ENCODE data around the gene CPTP.
A peak's percentile ranks its signal among the peaks of the same experiment; 100 is the strongest.

The CPTP gene

DNA sequence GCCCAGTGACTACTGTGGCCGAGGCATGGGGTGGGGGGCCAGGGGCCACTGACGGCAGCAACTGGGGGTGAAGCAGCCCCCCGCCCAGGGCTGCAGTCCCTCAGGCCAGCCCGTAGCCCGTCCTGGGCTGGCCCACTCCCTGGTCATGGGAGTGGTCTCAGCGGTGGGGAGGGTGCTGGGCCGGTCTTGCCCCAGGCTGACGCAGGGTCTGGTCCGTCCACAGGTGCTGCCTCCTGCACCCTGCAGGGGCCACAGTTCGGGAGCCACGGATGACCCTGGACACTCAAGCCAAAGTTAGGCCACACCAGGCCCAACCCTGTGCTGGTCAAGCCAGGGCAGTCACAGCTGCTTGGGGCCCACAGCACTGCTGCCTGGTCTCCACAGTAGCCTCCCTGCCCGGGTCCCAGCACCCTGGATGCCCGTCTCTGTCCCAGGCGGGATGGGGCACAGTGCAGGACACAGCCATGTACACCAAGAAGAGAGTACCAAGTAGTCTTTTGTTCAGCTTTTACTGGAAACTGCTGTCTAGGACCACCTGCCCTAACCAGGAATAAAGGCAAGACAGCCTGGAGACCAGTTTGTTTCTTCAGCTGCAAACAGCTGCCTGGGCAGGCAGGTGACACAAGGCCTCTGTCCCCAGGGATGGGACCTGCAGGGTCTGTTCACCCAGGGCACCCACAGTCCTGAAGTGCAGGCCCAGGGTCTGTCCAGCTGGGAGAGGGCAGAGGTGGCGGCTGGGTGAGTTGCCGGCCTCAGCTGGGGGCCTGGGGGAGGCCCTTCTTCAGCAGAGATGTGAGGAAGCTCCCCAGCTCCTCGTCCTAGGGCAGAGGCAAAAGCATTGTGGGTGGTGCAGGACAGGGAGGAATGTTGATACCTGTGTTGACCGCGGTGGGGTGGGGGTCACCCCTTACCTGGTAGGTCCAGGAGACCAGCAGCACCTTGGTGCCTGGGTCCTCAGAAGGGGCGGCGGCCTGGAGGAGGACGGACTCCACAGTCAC lies 13.2 kb upstream of the CPTP start:
- no peak overlapping the region for H3K4ac ChIP-seq (ENCODE audit: low read depth, low read length)
- no peak overlapping the region for H2BK5ac ChIP-seq (ENCODE audit: low read length)
- H2BK120ac ChIP-seq (ENCODE audit: low read depth, low read length), result no peak overlapping the region
- no peak overlapping the region for H3K23ac ChIP-seq (ENCODE audit: low read length)
- no peak overlapping the region for H3K56ac ChIP-seq (ENCODE audit: low read length)
- DNase-seq, result no peak
- no peak overlapping the region for H4K8ac ChIP-seq (ENCODE audit: low read depth, low read length)
- H3K79me2 ChIP-seq (ENCODE audit: control insufficient read depth, insufficient read depth, low read length), result peaks cover 3% of the 10 kb centered on the region
- no peak overlapping the region for H4K5ac ChIP-seq (ENCODE audit: low read length)
- no CpG with 5 or more reads among the region's 22 CpGs for WGBS (ENCODE audit: extremely low coverage, insufficient coverage, low lambda C conversion rate)
- peaks cover 12% of the 10 kb centered on the region for H3K79me1 ChIP-seq (ENCODE audit: low read length)
- H3K9ac ChIP-seq (ENCODE audit: low read length), result no peak overlapping the region
- no peak overlapping the region for H3K27ac ChIP-seq (ENCODE audit: low read depth, low read length)
- H3K4me3 ChIP-seq (ENCODE audit: low read length), result no peak overlapping the region
- H2BK15ac ChIP-seq (replicated peaks; ENCODE audit: low read depth), result no peak overlapping the region
- no peak overlapping the region for H2AK5ac ChIP-seq (ENCODE audit: low read length)
- no peaks in the 10 kb centered on the region for H3K27me3 ChIP-seq (ENCODE audit: insufficient read depth, low read length, poor library complexity)
- peaks cover 19% of the 10 kb centered on the region for H3K36me3 ChIP-seq (ENCODE audit: control insufficient read depth, insufficient read depth, low read length)
- no peak overlapping the region for H3K18ac ChIP-seq (ENCODE audit: low read length)
- H3K4me2 ChIP-seq (ENCODE audit: low read length), result no peak overlapping the region
- H3K4me1 ChIP-seq (ENCODE audit: control insufficient read depth, low read depth, low read length), result peaks cover 7% of the 10 kb centered on the region

GRCh38 chr1:1312450-1313314 lies 11.9 kb upstream of the CPTP start:
- H3K79me1 ChIP-seq (ENCODE audit: low read length), result peaks cover 7% of the 10 kb centered on the region
- peaks cover 2% of the 10 kb centered on the region for H3K4me1 ChIP-seq (ENCODE audit: control insufficient read depth, low read depth, low read length)
- H3K4ac ChIP-seq (ENCODE audit: low read depth, low read length), result no peak overlapping the region
- H3K27me3 ChIP-seq (ENCODE audit: insufficient read depth, low read length, poor library complexity), result no peaks in the 10 kb centered on the region
- H3K79me2 ChIP-seq (ENCODE audit: control insufficient read depth, insufficient read depth, low read length), result no peaks in the 10 kb centered on the region
- H3K18ac ChIP-seq (ENCODE audit: low read length), result no peak overlapping the region
- no peak overlapping the region for H2BK5ac ChIP-seq (ENCODE audit: low read length)
- H3K27ac ChIP-seq (ENCODE audit: low read depth, low read length), result no peak overlapping the region
- WGBS (ENCODE audit: extremely low coverage, insufficient coverage, low lambda C conversion rate), result no CpG with 5 or more reads among the region's 49 CpGs
- no peak overlapping the region for H3K56ac ChIP-seq (ENCODE audit: low read length)
- H4K8ac ChIP-seq (ENCODE audit: low read depth, low read length), result no peak overlapping the region
- DNase-seq, result no peak
- H3K9ac ChIP-seq (ENCODE audit: low read length), result no peak overlapping the region
- no peak overlapping the region for H2BK15ac ChIP-seq (replicated peaks; ENCODE audit: low read depth)
- peaks cover 19% of the 10 kb centered on the region for H3K36me3 ChIP-seq (ENCODE audit: control insufficient read depth, insufficient read depth, low read length)
- no peak overlapping the region for H2AK5ac ChIP-seq (ENCODE audit: low read length)
- no peak overlapping the region for H2BK120ac ChIP-seq (ENCODE audit: low read depth, low read length)
- no peak overlapping the region for H3K23ac ChIP-seq (ENCODE audit: low read length)
- no peak overlapping the region for H3K4me2 ChIP-seq (ENCODE audit: low read length)
- no peak overlapping the region for H4K5ac ChIP-seq (ENCODE audit: low read length)
- H3K4me3 ChIP-seq (ENCODE audit: low read length), result no peak overlapping the region

GRCh38 chr1:1313500-1314236 lies 10.9 kb upstream of the CPTP start:
- Histone ChIP-seq H2BK15ac (replicated peaks; ENCODE audit: low read depth) (no peak overlapping the region), H3K23ac (ENCODE audit: low read length) (no peak overlapping the region), H3K79me1 (ENCODE audit: low read length) (peaks cover 7% of the 10 kb centered on the region), H3K9ac (ENCODE audit: low read length) (no peak overlapping the region), H2BK5ac (ENCODE audit: low read length) (no peak overlapping the region), H3K27me3 (ENCODE audit: insufficient read depth, low read length, poor library complexity) (no peaks in the 10 kb centered on the region), H3K4me1 (ENCODE audit: control insufficient read depth, low read depth, low read length) (peaks cover 2% of the 10 kb centered on the region), H2AK5ac (ENCODE audit: low read length) (no peak overlapping the region), H3K36me3 (ENCODE audit: control insufficient read depth, insufficient read depth, low read length) (peaks cover 19% of the 10 kb centered on the region), H3K27ac (ENCODE audit: low read depth, low read length) (no peak overlapping the region), H3K18ac (ENCODE audit: low read length) (no peak overlapping the region), H3K56ac (ENCODE audit: low read length) (no peak overlapping the region), H4K5ac (ENCODE audit: low read length) (no peak overlapping the region), H3K4me2 (ENCODE audit: low read length) (no peak overlapping the region), H3K4me3 (ENCODE audit: low read length) (no peak overlapping the region), H4K8ac (ENCODE audit: low read depth, low read length) (no peak overlapping the region), H3K4ac (ENCODE audit: low read depth, low read length) (no peak overlapping the region), H2BK120ac (ENCODE audit: low read depth, low read length) (no peak overlapping the region), H3K79me2 (ENCODE audit: control insufficient read depth, insufficient read depth, low read length) (no peaks in the 10 kb centered on the region)
- no peak for DNase-seq
- no CpG with 5 or more reads among the region's 37 CpGs for WGBS (ENCODE audit: extremely low coverage, insufficient coverage, low lambda C conversion rate)

DNA sequence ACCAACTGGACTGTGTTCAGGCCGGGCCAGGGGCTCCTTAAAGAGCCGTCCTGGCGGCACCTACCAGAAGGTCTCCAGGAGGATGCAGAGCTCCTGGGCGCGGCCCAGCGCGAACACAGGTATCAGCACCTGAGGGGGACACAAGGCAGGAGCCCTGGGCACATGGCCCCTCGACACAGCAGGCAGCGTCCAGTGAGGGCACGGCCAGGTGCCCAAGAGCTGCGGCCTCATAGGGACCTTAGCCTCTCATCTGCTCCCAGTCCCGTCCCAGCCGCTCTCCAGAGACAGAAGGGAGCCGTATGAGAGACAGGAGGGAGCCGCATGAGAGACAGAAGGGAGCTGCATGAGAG lies 10.4 kb upstream of the CPTP start:
- H2AK5ac ChIP-seq (ENCODE audit: low read length), result no peak overlapping the region
- H2BK120ac ChIP-seq (ENCODE audit: low read depth, low read length), result no peak overlapping the region
- no peak overlapping the region for H4K5ac ChIP-seq (ENCODE audit: low read length)
- H3K36me3 ChIP-seq (ENCODE audit: control insufficient read depth, insufficient read depth, low read length), result peaks cover 19% of the 10 kb centered on the region
- H3K4ac ChIP-seq (ENCODE audit: low read depth, low read length), result no peak overlapping the region
- no peak overlapping the region for H3K4me2 ChIP-seq (ENCODE audit: low read length)
- WGBS (ENCODE audit: extremely low coverage, insufficient coverage, low lambda C conversion rate), result no CpG with 5 or more reads among the region's 15 CpGs
- H4K8ac ChIP-seq (ENCODE audit: low read depth, low read length), result no peak overlapping the region
- no peak overlapping the region for H3K27ac ChIP-seq (ENCODE audit: low read depth, low read length)
- peaks cover 1% of the 10 kb centered on the region for H3K79me2 ChIP-seq (ENCODE audit: control insufficient read depth, insufficient read depth, low read length)
- H3K4me1 ChIP-seq (ENCODE audit: control insufficient read depth, low read depth, low read length), result peaks cover 2% of the 10 kb centered on the region
- H2BK5ac ChIP-seq (ENCODE audit: low read length), result no peak overlapping the region
- no peak overlapping the region for H3K18ac ChIP-seq (ENCODE audit: low read length)
- no peak overlapping the region for H3K4me3 ChIP-seq (ENCODE audit: low read length)
- DNase-seq, result no peak
- peaks cover 8% of the 10 kb centered on the region for H3K79me1 ChIP-seq (ENCODE audit: low read length)
- no peak overlapping the region for H3K9ac ChIP-seq (ENCODE audit: low read length)
- H3K23ac ChIP-seq (ENCODE audit: low read length), result no peak overlapping the region
- H3K27me3 ChIP-seq (ENCODE audit: insufficient read depth, low read length, poor library complexity), result no peaks in the 10 kb centered on the region
- no peak overlapping the region for H2BK15ac ChIP-seq (replicated peaks; ENCODE audit: low read depth)
- no peak overlapping the region for H3K56ac ChIP-seq (ENCODE audit: low read length)

- Histone ChIP-seq H3K4me3 (ENCODE audit: low read length) (no peak overlapping the region), H3K56ac (ENCODE audit: low read length) (peak overlapping the region; percentile 83), H2BK120ac (ENCODE audit: low read depth, low read length) (no peak overlapping the region), H3K4me2 (ENCODE audit: low read length) (no peak overlapping the region), H2BK5ac (ENCODE audit: low read length) (peak overlapping the region; percentile 55), H4K8ac (ENCODE audit: low read depth, low read length) (no peak overlapping the region), H3K27ac (ENCODE audit: low read depth, low read length) (no peak overlapping the region), H3K79me1 (ENCODE audit: low read length) (peaks cover 10% of the 10 kb centered on the region), H3K36me3 (ENCODE audit: control insufficient read depth, insufficient read depth, low read length) (peaks cover 19% of the 10 kb centered on the region), H3K23ac (ENCODE audit: low read length) (no peak overlapping the region), H3K18ac (ENCODE audit: low read length) (no peak overlapping the region), H3K4me1 (ENCODE audit: control insufficient read depth, low read depth, low read length) (peaks cover 2% of the 10 kb centered on the region), H4K5ac (ENCODE audit: low read length) (no peak overlapping the region), H3K27me3 (ENCODE audit: insufficient read depth, low read length, poor library complexity) (no peaks in the 10 kb centered on the region), H2BK15ac (replicated peaks; ENCODE audit: low read depth) (no peak overlapping the region), H2AK5ac (ENCODE audit: low read length) (no peak overlapping the region), H3K9ac (ENCODE audit: low read length) (peak overlapping the region; percentile 58), H3K4ac (ENCODE audit: low read depth, low read length) (peak overlapping the region; percentile 49), H3K79me2 (ENCODE audit: control insufficient read depth, insufficient read depth, low read length) (peaks cover 4% of the 10 kb centered on the region)
- DNase-seq, result no peak
- no CpG with 5 or more reads among the region's 23 CpGs for WGBS (ENCODE audit: extremely low coverage, insufficient coverage, low lambda C conversion rate)
Observed at GRCh38 chr1:1314678-1315335, 9.8 kb upstream of the CPTP start.

All from mesendoderm (in vitro differentiated cells).